ENCODE results near the gene ACD. TPM values are rescaled to one million over a fixed set of nuclear protein-coding genes. Genes with fewer than 3 reads are reported as not detected.
A peak's percentile ranks its signal among the peaks of the same experiment; 100 is the strongest.

ACD gene
- total RNA-seq, 6 experiments from 2014 or later, result 4.0 to 8.2 (median 5.9) TPM

GRCh38 chr16:67707210-67707609 is 47.1 kb upstream of the ACD start:
- Histone ChIP-seq H3K9me3 (no peaks in the 10 kb centered on the region), H3K36me3 (no peaks in the 10 kb centered on the region), H3K27ac (no peak overlapping the region), H3K4me3 (no peak overlapping the region), H3K27me3 (no peaks in the 10 kb centered on the region), H3K4me1 (peaks cover 0 to 22% (median 7%) of the 10 kb centered on the region in 4 donors)
- intact Hi-C loops (cut with DNase I), result no loop called here
- ATAC-seq (no peak), DNase-seq (peak in 1 of 3 donors; percentile 1)
- 94% methylated on average over 4 of the region's 4 CpGs for WGBS (ENCODE audit: insufficient coverage, low coverage, low lambda C conversion rate, missing lambda C conversion rate)
- no peak for TF ChIP-seq POLR2A (IDR thresholded peaks at IDR 0.05)
- TF ChIP-seq, protein P1, sequence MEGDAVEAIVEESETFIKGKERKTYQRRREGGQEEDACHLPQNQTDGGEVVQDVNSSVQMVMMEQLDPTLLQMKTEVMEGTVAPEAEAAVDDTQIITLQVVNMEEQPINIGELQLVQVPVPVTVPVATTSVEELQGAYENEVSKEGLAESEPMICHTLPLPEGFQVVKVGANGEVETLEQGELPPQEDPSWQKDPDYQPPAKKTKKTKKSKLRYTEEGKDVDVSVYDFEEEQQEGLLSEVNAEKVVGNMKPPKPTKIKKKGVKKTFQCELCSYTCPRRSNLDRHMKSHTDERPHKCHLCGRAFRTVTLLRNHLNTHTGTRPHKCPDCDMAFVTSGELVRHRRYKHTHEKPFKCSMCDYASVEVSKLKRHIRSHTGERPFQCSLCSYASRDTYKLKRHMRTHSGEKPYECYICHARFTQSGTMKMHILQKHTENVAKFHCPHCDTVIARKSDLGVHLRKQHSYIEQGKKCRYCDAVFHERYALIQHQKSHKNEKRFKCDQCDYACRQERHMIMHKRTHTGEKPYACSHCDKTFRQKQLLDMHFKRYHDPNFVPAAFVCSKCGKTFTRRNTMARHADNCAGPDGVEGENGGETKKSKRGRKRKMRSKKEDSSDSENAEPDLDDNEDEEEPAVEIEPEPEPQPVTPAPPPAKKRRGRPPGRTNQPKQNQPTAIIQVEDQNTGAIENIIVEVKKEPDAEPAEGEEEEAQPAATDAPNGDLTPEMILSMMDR (IDR thresholded peaks at IDR 0.05), result no peak

- ATAC-seq (peak in 1 of 4 donors; percentile 74), DNase-seq (no peak)
- peaks cover 0 to 15% (median 2%) of the 10 kb centered on the region in 4 donors for H3K4me1 ChIP-seq
- H3K9me3 ChIP-seq, result no peaks in the 10 kb centered on the region
- whole genome bisulfite sequencing (ENCODE audit: insufficient coverage, low coverage, low lambda C conversion rate, missing lambda C conversion rate), result 54% methylated on average over 5 of the region's 5 CpGs
- no peaks in the 10 kb centered on the region for H3K36me3 ChIP-seq
- peak overlapping the region in 1 of 3 donors; percentile 77 for H3K27ac ChIP-seq
- intact Hi-C loops (cut with DNase I), result no loop called here
- no peak for TF ChIP-seq POLR2A (IDR thresholded peaks at IDR 0.05)
- TF ChIP-seq, protein P1 (IDR thresholded peaks at IDR 0.05), result no peak
- no peak overlapping the region for H3K4me3 ChIP-seq
- no peaks in the 10 kb centered on the region for H3K27me3 ChIP-seq
These were observed 44.0 kb upstream of the ACD start for GRCh38 chr16:67704110-67704509.

DNA sequence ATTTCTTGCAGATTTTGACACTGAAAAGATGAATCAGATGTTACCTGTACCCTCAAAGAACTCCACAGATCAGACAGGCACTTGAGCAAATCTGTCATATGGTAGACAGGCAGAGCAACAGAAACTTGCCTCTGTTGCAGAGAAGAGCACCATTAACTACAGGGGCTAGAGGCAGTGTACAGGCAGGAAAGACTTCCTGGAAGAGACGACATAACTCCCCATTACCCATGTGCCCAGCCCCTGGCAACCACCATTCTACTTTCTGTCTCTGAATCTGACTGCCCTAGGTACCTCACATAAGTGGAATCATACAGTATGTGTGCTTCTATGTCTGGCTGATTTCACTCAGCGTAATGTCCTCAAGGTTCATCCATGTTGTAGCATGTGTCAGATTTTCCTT is 43.6 kb upstream of the ACD start:
- intact Hi-C loops (cut with DNase I), result no loop called here
- Histone ChIP-seq H3K9me3 (peaks cover 0 to 3% (median 0%) of the 10 kb centered on the region in 4 donors), H3K4me3 (no peak overlapping the region), H3K27ac (peak overlapping the region in 1 of 3 donors; percentile 77), H3K27me3 (no peaks in the 10 kb centered on the region), H3K36me3 (no peaks in the 10 kb centered on the region), H3K4me1 (peaks cover 0 to 12% (median 2%) of the 10 kb centered on the region in 4 donors)
- DNase-seq (no peak), ATAC-seq (peak in 3 of 4 donors; percentile 18 to 31 (median 20))
- TF ChIP-seq, protein P1 (IDR thresholded peaks at IDR 0.05), result no peak
- no peak for TF ChIP-seq POLR2A (IDR thresholded peaks at IDR 0.05)
- 60% methylated on average over 2 of the region's 2 CpGs for WGBS (ENCODE audit: insufficient coverage, low coverage, low lambda C conversion rate, missing lambda C conversion rate)

DNA sequence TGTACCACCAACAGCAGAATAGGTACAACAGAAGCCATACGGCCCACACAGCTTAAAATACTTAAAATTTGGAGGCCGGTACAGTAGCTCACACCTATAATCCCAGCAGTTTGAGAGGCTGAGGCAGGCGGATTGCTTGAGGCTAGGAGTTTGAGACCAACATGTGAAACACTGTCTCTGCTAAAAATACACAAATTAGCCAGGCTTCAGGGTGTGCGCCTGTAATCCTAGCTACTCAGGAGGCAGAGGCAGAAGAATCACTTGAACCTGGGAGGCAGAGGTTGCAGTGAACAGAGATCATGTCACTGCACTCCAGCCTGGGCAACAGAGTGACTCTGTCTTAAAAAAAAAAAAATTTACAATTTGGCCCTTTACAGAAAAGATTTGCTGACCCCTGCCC is 42.1 kb upstream of the ACD start:
- H3K4me1 ChIP-seq, result peaks cover 0 to 14% (median 5%) of the 10 kb centered on the region in 4 donors
- 92% methylated on average over 1 of the region's 4 CpGs for WGBS (ENCODE audit: insufficient coverage, low coverage, low lambda C conversion rate, missing lambda C conversion rate)
- ATAC-seq, result no peak
- TF ChIP-seq POLR2A (IDR thresholded peaks at IDR 0.05), result no peak
- TF ChIP-seq, protein P1 (IDR thresholded peaks at IDR 0.05), result no peak
- no peaks in the 10 kb centered on the region for H3K27me3 ChIP-seq
- intact Hi-C loops (cut with DNase I), result no loop called here
- H3K9me3 ChIP-seq, result peaks cover 0 to 3% (median 0%) of the 10 kb centered on the region in 4 donors
- no peak overlapping the region for H3K4me3 ChIP-seq
- H3K27ac ChIP-seq, result no peak overlapping the region
- peak in 1 of 3 donors; percentile 1 for DNase-seq
- H3K36me3 ChIP-seq, result peaks cover 0 to 5% (median 0%) of the 10 kb centered on the region in 4 donors
